ENCODE results near the gene IL21R.

DNA sequence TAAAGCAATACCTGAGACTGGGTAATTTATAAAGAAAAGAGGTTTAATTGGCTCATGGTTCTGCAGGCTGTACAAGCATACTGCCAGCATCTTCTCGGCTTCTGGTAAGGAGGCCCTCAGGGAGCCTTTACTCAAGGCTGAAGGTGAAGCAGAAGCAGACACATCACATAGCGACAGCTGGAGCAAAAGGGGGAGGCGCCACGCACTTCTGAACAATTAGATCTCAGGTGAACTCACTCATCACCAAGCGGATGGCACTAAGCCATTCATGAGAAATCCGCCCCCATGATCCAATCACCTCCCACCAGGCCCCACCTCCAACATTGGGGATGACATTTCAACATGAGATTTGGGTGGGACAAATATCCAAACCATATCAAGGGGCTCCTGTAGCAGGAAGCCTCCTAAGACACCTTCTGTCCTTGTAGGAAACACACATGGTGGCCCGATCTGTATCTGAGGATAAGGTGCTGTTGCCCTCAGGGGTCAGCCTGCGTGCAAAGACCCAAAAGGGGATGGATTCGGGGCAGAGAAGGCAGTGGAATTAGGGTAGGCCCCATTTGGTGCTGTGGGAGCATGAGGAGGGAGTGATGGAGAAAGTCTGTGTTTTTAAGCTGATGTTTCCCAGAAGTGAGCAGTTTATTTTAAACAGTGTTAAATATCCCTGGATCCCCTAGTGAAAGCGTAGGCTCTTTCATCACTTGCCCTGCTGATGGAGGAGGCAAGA is 23.0 kb downstream of the IL21R start:
- TF ChIP-seq, protein P1, sequence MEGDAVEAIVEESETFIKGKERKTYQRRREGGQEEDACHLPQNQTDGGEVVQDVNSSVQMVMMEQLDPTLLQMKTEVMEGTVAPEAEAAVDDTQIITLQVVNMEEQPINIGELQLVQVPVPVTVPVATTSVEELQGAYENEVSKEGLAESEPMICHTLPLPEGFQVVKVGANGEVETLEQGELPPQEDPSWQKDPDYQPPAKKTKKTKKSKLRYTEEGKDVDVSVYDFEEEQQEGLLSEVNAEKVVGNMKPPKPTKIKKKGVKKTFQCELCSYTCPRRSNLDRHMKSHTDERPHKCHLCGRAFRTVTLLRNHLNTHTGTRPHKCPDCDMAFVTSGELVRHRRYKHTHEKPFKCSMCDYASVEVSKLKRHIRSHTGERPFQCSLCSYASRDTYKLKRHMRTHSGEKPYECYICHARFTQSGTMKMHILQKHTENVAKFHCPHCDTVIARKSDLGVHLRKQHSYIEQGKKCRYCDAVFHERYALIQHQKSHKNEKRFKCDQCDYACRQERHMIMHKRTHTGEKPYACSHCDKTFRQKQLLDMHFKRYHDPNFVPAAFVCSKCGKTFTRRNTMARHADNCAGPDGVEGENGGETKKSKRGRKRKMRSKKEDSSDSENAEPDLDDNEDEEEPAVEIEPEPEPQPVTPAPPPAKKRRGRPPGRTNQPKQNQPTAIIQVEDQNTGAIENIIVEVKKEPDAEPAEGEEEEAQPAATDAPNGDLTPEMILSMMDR (IDR thresholded peaks at IDR 0.05; ENCODE audit: insufficient read depth, low read length): no peak
- TF ChIP-seq POLR2AphosphoS5 (IDR thresholded peaks at IDR 0.05; ENCODE audit: low read depth): no peak
- no peak for TF ChIP-seq GABPA (IDR thresholded peaks at IDR 0.05; ENCODE audit: low read depth)
- TF ChIP-seq, protein P2, sequence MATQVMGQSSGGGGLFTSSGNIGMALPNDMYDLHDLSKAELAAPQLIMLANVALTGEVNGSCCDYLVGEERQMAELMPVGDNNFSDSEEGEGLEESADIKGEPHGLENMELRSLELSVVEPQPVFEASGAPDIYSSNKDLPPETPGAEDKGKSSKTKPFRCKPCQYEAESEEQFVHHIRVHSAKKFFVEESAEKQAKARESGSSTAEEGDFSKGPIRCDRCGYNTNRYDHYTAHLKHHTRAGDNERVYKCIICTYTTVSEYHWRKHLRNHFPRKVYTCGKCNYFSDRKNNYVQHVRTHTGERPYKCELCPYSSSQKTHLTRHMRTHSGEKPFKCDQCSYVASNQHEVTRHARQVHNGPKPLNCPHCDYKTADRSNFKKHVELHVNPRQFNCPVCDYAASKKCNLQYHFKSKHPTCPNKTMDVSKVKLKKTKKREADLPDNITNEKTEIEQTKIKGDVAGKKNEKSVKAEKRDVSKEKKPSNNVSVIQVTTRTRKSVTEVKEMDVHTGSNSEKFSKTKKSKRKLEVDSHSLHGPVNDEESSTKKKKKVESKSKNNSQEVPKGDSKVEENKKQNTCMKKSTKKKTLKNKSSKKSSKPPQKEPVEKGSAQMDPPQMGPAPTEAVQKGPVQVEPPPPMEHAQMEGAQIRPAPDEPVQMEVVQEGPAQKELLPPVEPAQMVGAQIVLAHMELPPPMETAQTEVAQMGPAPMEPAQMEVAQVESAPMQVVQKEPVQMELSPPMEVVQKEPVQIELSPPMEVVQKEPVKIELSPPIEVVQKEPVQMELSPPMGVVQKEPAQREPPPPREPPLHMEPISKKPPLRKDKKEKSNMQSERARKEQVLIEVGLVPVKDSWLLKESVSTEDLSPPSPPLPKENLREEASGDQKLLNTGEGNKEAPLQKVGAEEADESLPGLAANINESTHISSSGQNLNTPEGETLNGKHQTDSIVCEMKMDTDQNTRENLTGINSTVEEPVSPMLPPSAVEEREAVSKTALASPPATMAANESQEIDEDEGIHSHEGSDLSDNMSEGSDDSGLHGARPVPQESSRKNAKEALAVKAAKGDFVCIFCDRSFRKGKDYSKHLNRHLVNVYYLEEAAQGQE (IDR thresholded peaks at IDR 0.05; ENCODE audit: insufficient replicate concordance, low read depth): no peak
